Measurements from ENCODE around the gene ANKRD2. TPM values are rescaled to one million over a fixed set of nuclear protein-coding genes. Genes with fewer than 3 reads are reported as not detected.
A peak's percentile ranks its signal among the peaks of the same experiment; 100 is the strongest.

ANKRD2 gene
- total RNA-seq, 3 donors from 2014 or later (not counting 1 experiment from before 2014, with no cell fraction given) = not detected

DNA sequence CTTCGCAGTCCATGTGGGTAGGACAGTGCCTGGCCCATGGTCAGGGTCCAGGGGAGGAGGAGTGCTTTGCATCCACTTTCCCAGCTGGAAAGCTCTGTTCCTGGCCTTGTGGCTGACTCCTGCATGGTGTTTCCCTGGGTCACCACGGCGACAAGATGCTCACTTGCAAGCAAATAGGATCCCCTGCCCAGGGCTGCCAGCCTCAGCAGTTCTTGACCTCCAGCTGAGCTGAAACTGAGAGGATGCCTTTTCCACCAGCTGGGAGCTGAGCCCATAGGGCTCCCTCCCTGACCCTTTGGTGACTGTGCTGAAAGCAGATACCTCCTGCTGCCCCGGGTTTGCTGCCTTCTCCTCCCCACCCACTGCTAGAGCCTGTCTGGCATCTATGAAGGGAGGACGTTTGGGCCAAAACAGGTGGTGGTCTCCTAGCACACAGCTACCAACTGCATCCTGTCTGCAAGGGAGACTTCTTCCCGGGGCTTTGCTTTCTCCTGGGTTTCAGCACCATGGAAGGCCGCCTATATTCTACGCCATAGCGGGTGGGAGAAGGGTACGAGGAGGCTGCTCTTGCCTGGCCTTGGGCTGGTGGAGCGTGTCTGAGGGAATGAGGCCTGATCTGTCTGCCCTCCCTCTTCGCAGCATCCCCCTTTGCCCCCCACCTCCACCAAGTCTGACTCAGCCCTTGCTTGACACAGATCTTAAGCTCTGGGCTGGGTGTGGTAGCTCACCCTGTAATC lies 39.5 kb upstream of the ANKRD2 start:
- no peaks in the 10 kb centered on the region for H3K9me3 ChIP-seq (ENCODE audit: control insufficient read depth, insufficient read depth, low read length)
- no peak for DNase-seq
- intact Hi-C loops (cut with micrococcal nuclease) = no loop called here
- no peak for TF ChIP-seq CTCF (IDR thresholded peaks at IDR 0.05)
- H3K4me3 ChIP-seq (ENCODE audit: low read length) = no peak overlapping the region
- no peaks in the 10 kb centered on the region for H3K4me1 ChIP-seq (ENCODE audit: control insufficient read depth, insufficient read depth, low read length)
- H3K36me3 ChIP-seq (ENCODE audit: control insufficient read depth, insufficient read depth, low read length) = no peaks in the 10 kb centered on the region
- 88% methylated on average over 12 of the region's 12 CpGs for WGBS (ENCODE audit: insufficient coverage)
- Mint-ChIP-seq H3K4me3 (no peak overlapping the region), H3K4me1 (no peaks in the 10 kb centered on the region), H3K27ac (no peak overlapping the region), H3K27me3 (ENCODE audit: low read depth in 2 of 2) (peaks cover 0 to 5% of the 10 kb centered on the region in 2 donors), H3K36me3 (no peaks in the 10 kb centered on the region), H3K9me3 (no peaks in the 10 kb centered on the region)
- H3K27ac ChIP-seq (ENCODE audit: low read length) = no peak overlapping the region
- H3K27me3 ChIP-seq (ENCODE audit: control insufficient read depth, insufficient read depth, low read length) = no peaks in the 10 kb centered on the region
- no peak for ATAC-seq

DNA sequence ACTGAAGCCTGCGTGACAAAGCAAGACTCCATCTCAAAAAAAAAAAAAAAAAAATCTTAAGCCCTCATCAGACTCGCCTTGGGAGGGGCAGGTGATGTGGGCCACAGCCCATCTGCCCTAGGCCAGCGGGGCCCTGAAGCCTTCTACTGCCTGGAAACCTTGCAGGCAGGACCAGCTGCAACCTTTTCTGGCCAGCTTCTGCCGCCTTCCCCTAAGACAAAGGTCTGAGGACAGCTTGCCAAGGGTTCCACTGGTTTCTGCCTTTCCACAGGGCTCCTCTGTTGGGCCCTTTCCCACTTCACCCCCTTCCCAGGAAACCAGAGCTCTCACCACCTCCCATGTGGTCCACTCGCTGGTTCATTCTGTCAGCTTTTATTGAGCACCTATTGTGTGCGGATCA lies 38.7 kb upstream of the ANKRD2 start:
- Mint-ChIP-seq H3K4me1 (no peaks in the 10 kb centered on the region), H3K27me3 (ENCODE audit: low read depth in 2 of 2) (peaks cover 0 to 5% of the 10 kb centered on the region in 2 donors), H3K27ac (no peak overlapping the region), H3K36me3 (no peaks in the 10 kb centered on the region), H3K9me3 (no peaks in the 10 kb centered on the region), H3K4me3 (no peak overlapping the region)
- Histone ChIP-seq H3K36me3 (ENCODE audit: control insufficient read depth, insufficient read depth, low read length) (no peaks in the 10 kb centered on the region), H3K27me3 (ENCODE audit: control insufficient read depth, insufficient read depth, low read length) (no peaks in the 10 kb centered on the region), H3K4me3 (ENCODE audit: low read length) (no peak overlapping the region), H3K27ac (ENCODE audit: low read length) (no peak overlapping the region), H3K9me3 (ENCODE audit: control insufficient read depth, insufficient read depth, low read length) (no peaks in the 10 kb centered on the region), H3K4me1 (ENCODE audit: control insufficient read depth, insufficient read depth, low read length) (no peaks in the 10 kb centered on the region)
- DNase-seq (no peak), ATAC-seq (no peak)
- TF ChIP-seq CTCF (IDR thresholded peaks at IDR 0.05) = no peak
- intact Hi-C loops (cut with micrococcal nuclease) = no loop called here
- WGBS (ENCODE audit: insufficient coverage) = 78% methylated on average over 6 of the region's 6 CpGs

GRCh38 chr10:97534746-97535367 lies 37.7 kb upstream of the ANKRD2 start:
- Histone ChIP-seq H3K9me3 (ENCODE audit: control insufficient read depth, insufficient read depth, low read length) (no peaks in the 10 kb centered on the region), H3K36me3 (ENCODE audit: control insufficient read depth, insufficient read depth, low read length) (no peaks in the 10 kb centered on the region), H3K27me3 (ENCODE audit: control insufficient read depth, insufficient read depth, low read length) (no peaks in the 10 kb centered on the region), H3K4me3 (ENCODE audit: low read length) (no peak overlapping the region), H3K4me1 (ENCODE audit: control insufficient read depth, insufficient read depth, low read length) (no peaks in the 10 kb centered on the region), H3K27ac (ENCODE audit: low read length) (no peak overlapping the region)
- Mint-ChIP-seq H3K27me3 (ENCODE audit: low read depth in 2 of 2) (peaks cover 0 to 4% of the 10 kb centered on the region in 2 donors), H3K4me1 (no peaks in the 10 kb centered on the region), H3K27ac (no peak overlapping the region), H3K9me3 (no peaks in the 10 kb centered on the region), H3K36me3 (no peaks in the 10 kb centered on the region), H3K4me3 (no peak overlapping the region)
- TF ChIP-seq CTCF (IDR thresholded peaks at IDR 0.05) = peak; percentile 22
- peak in 1 of 2 donors; percentile 31 for DNase-seq
- peak in 2 of 3 donors; percentile 40 to 57 for ATAC-seq
- intact Hi-C loops (cut with micrococcal nuclease) = no loop called here
- whole genome bisulfite sequencing (ENCODE audit: insufficient coverage) = 80% methylated on average over 6 of the region's 6 CpGs

Measured in natural killer cell (primary cell).